Smooth muscle cell (in vitro differentiated cells): Measurements from ENCODE around the gene ATP8B2. TPM values are rescaled to one million over a fixed set of nuclear protein-coding genes. Genes with fewer than 3 reads are reported as not detected.

Experiments
- DNase-seq: peaks from one replicate; lab custom pipeline; 2025; ENCODE audit not compliant: unreplicated experiment; lab: John Stamatoyannopoulos, UW
- H2AFZ ChIP-seq: fragments of 200-600 bp; sonication (generic); 2 replicates; pipeline ENCODE4 v1.6.0; 2016; ENCODE audit warnings: antibody characterized with exemption, low read depth, mild to moderate bottlenecking
- H3F3A ChIP-seq: fragments of 200-600 bp; sonication (generic); 2 replicates; pipeline ENCODE4 v1.6.0; 2017; ENCODE audit warnings: antibody characterized with exemption, low read depth
- H3K27ac ChIP-seq: fragments of 200-600 bp; sonication (generic); 2 replicates; pipeline ENCODE4 v1.5.1; 2016; ENCODE audit warnings: low read depth, mild to moderate bottlenecking
- H3K27me3 ChIP-seq: fragments of 200-600 bp; sonication (generic); 2 replicates; pipeline ENCODE4 v1.6.1; 2016; ENCODE audit warnings: low read depth, mild to moderate bottlenecking
- H3K36me3 ChIP-seq: fragments of 200-600 bp; sonication (generic); 2 replicates; pipeline ENCODE4 v1.5.1; 2016; ENCODE audit warnings: low read depth
- H3K4me1 ChIP-seq: fragments of 200-600 bp; sonication (generic); 2 replicates; pipeline ENCODE4 v1.5.1; 2016; ENCODE audit warnings: low read depth
- H3K4me2 ChIP-seq: fragments of 200-600 bp; sonication (generic); 2 replicates; pipeline ENCODE4 v1.6.0; 2016; ENCODE audit warnings: mild to moderate bottlenecking
- H3K4me3 ChIP-seq: fragments of 200-600 bp; sonication (generic); 2 replicates; pipeline ENCODE4 v1.5.1; 2016; ENCODE audit warnings: mild to moderate bottlenecking
- H3K79me2 ChIP-seq: fragments of 200-600 bp; sonication (generic); 2 replicates; pipeline ENCODE4 v1.6.0; 2016; ENCODE audit warnings: low read depth, mild to moderate bottlenecking
- H3K9ac ChIP-seq: fragments of 200-600 bp; sonication (generic); 2 replicates; pipeline ENCODE4 v1.6.0; 2016; ENCODE audit warnings: low read depth
- H3K9me3 ChIP-seq: fragments of 200-600 bp; sonication (generic); replicated peaks from 2 replicates; pipeline ENCODE4 v1.5.1; 2016; ENCODE audit warnings: low read depth
- H4K20me1 ChIP-seq: fragments of 200-600 bp; sonication (generic); 2 replicates; pipeline ENCODE4 v1.6.0; 2016; ENCODE audit warnings: low read depth
- CTCF ChIP-seq: fragments of 200-600 bp; sonication (generic); IDR thresholded peaks from 2 replicates; pipeline ENCODE4 v1.5.1; 2017; ENCODE audit warnings: borderline replicate concordance, mild to moderate bottlenecking, antibody characterized with exemption; ENCODE audit not compliant: insufficient read depth, poor library complexity, severe bottlenecking
- WGBS: methylation state at CpG from one replicate; pipeline ENCODE4 v1.1.7; 2016; ENCODE audit warnings: low lambda C conversion rate; 5-methylcytosine and 5-hydroxymethylcytosine counted together
- polyA plus RNA-seq: library from polyadenylated mRNA; unstranded; fragments of >200 nt; fragmentation: Nextera tagmentation; extraction: Ambion mirVana; gene quantifications from 2 replicates; pipeline ENCODE4 v1.2.1, GENCODE V29; 2016
- total RNA-seq: library from RNA; depleted of rRNA; stranded (reverse); fragments of >200 nt; gene quantifications from 2 replicates; pipeline ENCODE4 v1.2.3, GENCODE V29; 2014

The ATP8B2 gene
- total and polyA plus RNA-seq, 2 experiments from 2014 or later: 20.7 to 57.6 TPM

- 13% methylated on average over 52 of the region's 76 CpGs for WGBS
Measured at GRCh38 chr1:154328318-154329151, 3.2 kb downstream of the ATP8B2 start.

GRCh38 chr1:154329152-154329521 lies 3.8 kb downstream of the ATP8B2 start:
- no peak for DNase-seq
- Histone ChIP-seq H3F3A (peaks cover 2% of the 10 kb centered on the region), H3K9me3 (no peaks in the 10 kb centered on the region), H3K4me3 (peak overlapping the region; percentile 52), H3K4me2 (peak overlapping the region; percentile 93), H3K27me3 (no peaks in the 10 kb centered on the region), H4K20me1 (peaks cover 39% of the 10 kb centered on the region), H2AFZ (no peak overlapping the region), H3K27ac (no peak overlapping the region), H3K9ac (no peak overlapping the region), H3K79me2 (peaks cover 7% of the 10 kb centered on the region), H3K36me3 (no peaks in the 10 kb centered on the region), H3K4me1 (peaks cover 22% of the 10 kb centered on the region)
- TF ChIP-seq CTCF: no peak
- 68% methylated on average over 6 of the region's 6 CpGs for WGBS

More at GRCh38 chr1:154328318-154329151, 3.2 kb downstream of the ATP8B2 start:
- peak; percentile 46 for DNase-seq
- Histone ChIP-seq H3K4me2 (peak overlapping the region; percentile 93), H3K4me1 (peaks cover 22% of the 10 kb centered on the region), H3K4me3 (peak overlapping the region; percentile 52), H3K36me3 (no peaks in the 10 kb centered on the region), H3K9me3 (no peaks in the 10 kb centered on the region), H3K79me2 (peaks cover 7% of the 10 kb centered on the region), H3K9ac (peak overlapping the region; percentile 62), H3K27me3 (no peaks in the 10 kb centered on the region), H3F3A (peaks cover 2% of the 10 kb centered on the region), H3K27ac (no peak overlapping the region), H4K20me1 (peaks cover 39% of the 10 kb centered on the region), H2AFZ (no peak overlapping the region)
- TF ChIP-seq CTCF: no peak

- H3K9me3 ChIP-seq: no peaks in the 10 kb centered on the region
- H3K27ac ChIP-seq: no peak overlapping the region
- peaks cover 39% of the 10 kb centered on the region for H4K20me1 ChIP-seq
- no peak for TF ChIP-seq CTCF
- H2AFZ ChIP-seq: no peak overlapping the region
- H3K4me3 ChIP-seq: no peak overlapping the region
- WGBS: 89% methylated on average over 7 of the region's 7 CpGs
- H3K4me1 ChIP-seq: peaks cover 22% of the 10 kb centered on the region
- H3K79me2 ChIP-seq: peaks cover 7% of the 10 kb centered on the region
- DNase-seq: no peak
- H3K4me2 ChIP-seq: no peak overlapping the region
- peaks cover 2% of the 10 kb centered on the region for H3F3A ChIP-seq
- H3K36me3 ChIP-seq: no peaks in the 10 kb centered on the region
- H3K9ac ChIP-seq: no peak overlapping the region
- no peaks in the 10 kb centered on the region for H3K27me3 ChIP-seq
Measured at GRCh38 chr1:154329551-154330131, 4.3 kb downstream of the ATP8B2 start.
